Stimulated activated CD8-positive, alpha-beta memory T cell treated with anti-CD3 and anti-CD28 coated beads, Interleukin-15, amount 100 ng/mL, for 4 hours (primary cell): ENCODE results near the gene ARHGEF4.
A peak's percentile ranks its signal among the peaks of the same experiment; 100 is the strongest.

Source experiments
- DNase-seq, 2 donors: peaks; one replicate each; pipeline ENCODE4 v3.0.0-alpha.2; 2020; ENCODE audit warnings: low read depth in 2 of 2

The ARHGEF4 gene

GRCh38 chr2:131085646-131086045 lies 248.9 kb downstream of the ARHGEF4 start:
- no peak for DNase-seq

- DNase-seq, result no peak
Observed at GRCh38 chr2:131092458-131093005, 255.8 kb downstream of the ARHGEF4 start.

DNA sequence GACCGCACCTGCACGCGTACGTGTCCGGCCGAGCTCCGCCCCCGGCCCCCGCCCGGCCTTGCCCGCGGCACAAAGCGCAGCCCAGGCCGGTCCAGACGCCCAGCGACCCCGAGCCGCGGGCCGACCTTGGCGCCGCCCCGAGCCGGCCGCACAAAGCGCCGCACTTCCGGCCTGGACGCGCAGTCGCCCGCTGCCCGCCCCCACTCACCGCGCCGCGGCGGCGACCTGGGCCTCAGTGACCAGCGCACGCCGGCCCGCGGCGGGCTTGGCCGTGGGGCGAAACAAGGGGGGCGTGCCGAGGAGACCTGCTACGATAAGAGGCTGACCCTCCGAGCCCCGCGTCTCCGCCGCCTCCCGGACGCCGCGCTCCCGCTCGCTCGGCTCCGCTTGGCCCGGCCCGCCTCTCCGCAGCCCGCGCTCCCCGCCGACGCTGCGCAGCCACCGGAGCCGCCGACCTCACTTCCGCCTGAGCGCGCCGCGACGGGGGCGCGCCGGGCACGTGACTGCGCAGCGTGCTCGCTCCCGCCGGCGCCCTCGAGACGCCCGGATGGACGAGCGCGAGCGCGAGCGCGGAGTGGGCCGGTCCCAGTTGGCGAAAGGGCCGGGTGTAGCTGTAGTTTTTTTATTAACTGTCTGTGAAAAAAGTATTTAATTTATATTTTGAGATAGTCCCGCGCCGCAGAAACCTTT lies 256.4 kb downstream of the ARHGEF4 start, which contains the start of gene FAM168B:
Gene FAM168B, minus strand, starts transcription at position 455 of the 690 bp plus-strand sequence. CDS start 10,814 bp downstream, outside the sequence.
- peak; percentile 65 to 83 for DNase-seq

- DNase-seq, result peak in 1 of 2 donors; percentile 36
Observed at GRCh38 chr2:131093696-131094462, 257.2 kb downstream of the ARHGEF4 start.

GRCh38 chr2:131094463-131095281 lies 258.0 kb downstream of the ARHGEF4 start:
- no peak for DNase-seq
